SW480 (cell line): ENCODE results near the gene PRICKLE3.
"Not testable (repeated sequence)": the region's sequence is repeated elsewhere in the genome, so short reads cannot be mapped to it uniquely, and the experiment has no call there.

ENCODE experiments used
- DNase-seq: peaks from one replicate; pipeline ENCODE4 v3.0.0-alpha.2; 2016; ENCODE audit warnings: low spot score

Gene PRICKLE3

DNA sequence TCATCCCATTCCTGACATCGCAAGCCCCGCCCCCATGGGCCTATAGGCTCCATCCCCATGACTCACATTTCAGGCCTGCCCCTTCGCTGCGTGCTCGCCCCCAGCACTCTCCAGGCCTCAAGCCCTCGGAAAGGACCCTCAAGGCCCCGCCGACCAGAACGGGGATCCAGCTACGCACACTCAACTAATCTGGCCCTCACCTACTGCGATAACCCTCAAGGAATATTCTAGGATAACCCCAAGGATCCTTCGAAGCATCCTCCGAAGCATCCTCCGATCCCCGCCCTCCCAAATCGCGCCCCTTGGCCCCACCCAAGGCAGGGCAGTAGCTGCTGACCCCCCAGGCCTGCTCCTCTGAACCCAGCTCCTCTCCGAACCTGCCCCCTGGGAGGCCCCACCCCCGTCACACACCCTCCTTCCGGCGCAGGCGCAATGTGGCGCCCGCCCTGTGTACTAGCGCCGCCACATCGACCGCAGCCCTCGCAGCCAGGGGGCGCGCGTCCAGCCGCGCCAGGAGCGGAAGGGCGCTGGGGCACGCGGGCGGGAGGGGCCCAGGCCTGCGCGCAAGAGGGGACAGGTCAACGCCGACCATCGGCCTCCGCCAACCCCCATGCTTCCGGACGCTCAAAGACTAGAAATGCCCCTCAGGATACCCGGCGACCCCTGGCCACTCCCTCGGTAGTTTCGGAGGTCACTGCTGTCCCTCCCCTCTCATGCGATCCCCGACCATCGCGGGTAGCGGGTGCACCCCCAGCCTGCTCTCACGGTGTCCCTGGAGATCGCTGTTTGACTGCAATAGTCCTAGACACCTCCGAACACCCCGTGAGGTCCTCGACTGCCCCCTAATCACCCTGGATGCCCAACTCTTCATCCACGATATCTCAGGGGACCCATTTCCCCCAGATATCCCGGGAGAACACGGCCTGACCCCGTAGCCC lies 30.0 kb downstream of the PRICKLE3 start:
- DNase-seq, result peak; percentile 91

DNA sequence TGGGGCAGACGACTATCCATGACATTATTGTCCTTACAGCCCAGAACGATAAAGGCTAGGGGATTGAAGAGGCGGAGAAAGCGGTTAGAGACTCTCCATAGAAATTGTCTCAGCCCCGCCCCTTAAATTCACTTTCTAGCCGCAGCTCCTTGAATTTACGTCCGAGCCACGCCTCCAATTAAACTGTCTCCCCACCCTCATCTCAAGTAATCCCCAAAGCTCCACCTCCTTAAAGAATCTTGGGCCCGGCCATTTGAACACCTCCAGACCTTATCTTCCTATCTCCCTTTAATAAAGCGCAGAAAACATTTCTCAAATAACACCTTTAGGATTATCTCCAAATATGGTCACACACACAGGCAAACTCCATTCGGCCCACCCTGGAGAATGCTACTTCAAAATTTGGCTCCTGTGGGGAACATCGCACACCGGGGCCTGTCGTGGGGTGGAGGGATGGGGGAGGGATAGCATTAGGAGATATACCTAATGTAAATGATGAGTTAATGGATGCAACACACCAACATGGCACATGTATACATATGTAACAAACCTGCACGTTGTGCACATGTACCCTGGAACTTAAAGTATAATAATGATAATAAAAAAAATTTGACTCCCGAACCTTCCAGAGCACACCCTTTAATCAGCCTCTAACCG lies 30.8 kb downstream of the PRICKLE3 start:
- peak; percentile 43 for DNase-seq

DNA sequence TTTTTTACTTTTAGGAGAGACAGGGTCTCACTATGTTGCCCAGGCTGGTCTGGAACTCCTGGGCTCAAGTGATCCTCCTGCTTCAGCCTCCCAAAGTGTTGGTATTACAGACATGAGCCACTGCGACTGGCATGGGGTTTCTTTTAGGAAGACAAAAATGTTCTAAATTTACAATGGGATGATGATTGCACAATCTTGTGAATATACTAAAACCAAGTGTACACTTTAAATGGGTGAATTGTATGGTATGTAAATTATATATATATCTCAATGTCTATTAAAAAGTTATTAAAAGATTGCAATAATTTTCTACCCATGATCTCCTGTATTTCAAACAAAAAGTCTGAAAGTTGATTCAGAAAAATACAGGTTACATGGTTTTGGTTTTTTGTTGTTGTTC lies 32.7 kb downstream of the PRICKLE3 start:
- no peak for DNase-seq

DNA sequence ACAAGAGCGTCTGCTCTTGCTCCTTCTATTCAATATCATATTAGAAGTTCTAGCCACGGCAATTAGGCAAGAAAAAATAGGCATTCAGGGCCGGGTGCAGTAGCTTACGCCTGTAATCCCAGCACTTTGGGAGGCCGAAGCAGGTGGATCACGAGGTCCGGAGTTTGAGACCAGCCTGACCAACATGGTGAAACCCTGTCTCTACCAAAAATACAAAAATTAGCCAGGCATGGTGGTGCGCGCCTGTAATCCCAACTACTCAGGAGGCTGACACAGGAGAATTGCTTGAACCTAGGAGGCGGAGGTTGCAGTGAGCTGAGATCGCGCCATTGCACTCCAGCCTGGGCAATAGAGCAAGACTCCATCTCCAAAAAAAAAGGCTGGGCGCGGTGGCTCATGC lies 36.9 kb downstream of the PRICKLE3 start:
- DNase-seq, result not testable (repeated sequence)

DNA sequence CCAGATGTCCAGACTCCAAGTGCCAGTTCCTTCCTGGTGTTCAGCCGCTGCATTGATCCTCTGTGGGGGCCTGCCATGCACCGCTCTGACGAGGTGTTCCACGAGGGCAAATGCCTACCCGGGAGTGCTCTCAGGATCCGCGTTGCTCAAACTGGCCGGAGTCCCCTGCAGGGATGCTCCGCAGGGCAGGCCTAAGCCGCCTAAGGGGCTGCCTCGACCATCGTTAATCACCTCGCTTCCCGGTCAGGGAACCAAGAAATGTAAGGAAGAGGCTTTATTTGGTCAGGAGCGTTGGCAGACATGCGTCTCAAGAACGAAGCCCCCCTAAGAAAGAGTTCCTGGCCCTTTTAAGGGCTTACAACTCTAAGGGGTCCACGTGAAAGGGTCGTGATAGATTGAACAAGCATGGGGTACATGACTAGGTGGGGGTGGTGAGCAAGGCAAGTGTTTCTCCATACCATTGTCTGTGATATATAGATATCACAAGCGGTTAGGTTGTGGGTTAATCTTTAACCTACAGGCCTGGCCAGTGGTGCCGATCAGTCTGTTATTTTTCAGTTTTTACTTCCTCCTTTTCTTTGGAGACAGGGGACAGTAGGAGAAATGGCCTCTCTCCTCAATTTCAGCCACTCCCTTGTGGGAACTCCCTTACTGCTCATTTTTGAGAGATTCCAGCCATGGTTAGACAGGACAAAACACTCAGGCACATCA lies 37.6 kb downstream of the PRICKLE3 start:
- peak; percentile 25 for DNase-seq

DNA sequence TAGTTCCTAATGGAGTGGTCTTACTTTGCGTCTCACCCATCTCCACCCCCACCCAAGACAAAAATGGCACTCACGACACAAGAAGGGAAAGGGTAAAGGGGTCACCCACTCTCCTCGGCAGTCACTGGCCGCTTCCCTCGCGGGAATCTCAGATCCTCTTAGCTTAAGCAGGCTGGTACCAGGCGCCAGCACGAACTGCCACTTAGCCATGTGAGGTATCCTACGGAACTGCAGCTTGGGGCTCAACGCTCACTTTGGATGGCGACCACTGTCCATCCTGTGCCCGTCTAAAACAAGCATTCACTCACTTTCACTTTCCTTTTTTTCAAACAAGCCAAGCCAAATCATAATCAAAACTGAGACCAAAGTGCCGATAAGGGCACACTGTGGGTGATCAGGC lies 38.2 kb downstream of the PRICKLE3 start:
- no peak for DNase-seq

DNA sequence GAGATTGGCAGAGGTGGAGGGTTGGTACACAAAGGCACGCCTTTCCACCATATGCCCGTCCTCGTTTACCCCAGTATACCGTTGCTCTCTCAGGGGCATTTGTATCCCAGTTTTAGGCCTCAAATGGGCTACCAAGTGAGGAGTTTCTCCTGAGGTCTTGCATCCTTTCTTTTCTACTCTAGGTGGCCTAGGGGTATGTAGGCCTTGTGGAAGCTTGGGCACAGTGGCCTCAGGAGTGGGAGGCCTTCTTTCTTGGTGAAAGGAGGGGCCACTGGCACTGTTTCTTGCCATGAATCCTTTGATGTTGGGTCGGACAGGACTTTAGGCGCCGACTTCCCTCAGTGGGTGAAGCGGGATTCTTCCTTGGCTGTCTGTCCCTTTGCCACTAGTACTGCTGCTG lies 38.9 kb downstream of the PRICKLE3 start:
- DNase-seq, result no peak

DNA sequence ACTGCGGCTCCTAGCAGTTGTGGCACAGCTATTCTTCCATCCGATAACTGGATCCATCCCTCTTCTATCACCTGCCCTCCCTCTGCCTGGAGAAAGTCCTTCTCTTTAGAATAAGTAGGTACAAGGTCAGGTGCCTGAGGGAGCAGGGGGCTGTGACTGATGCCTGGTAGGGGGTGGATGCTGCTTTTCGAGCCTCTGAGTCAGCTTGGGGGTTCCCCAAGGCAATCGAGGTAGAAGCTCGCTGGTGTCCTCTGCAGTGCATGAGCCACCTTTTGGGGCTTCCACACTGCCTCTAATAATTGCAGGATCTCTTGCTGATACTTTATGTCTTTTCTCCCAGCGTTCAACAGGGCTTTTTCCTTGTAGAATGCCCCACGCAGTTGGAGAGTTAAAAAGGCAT lies 43.0 kb downstream of the PRICKLE3 start:
- DNase-seq, result not testable (repeated sequence)

DNA sequence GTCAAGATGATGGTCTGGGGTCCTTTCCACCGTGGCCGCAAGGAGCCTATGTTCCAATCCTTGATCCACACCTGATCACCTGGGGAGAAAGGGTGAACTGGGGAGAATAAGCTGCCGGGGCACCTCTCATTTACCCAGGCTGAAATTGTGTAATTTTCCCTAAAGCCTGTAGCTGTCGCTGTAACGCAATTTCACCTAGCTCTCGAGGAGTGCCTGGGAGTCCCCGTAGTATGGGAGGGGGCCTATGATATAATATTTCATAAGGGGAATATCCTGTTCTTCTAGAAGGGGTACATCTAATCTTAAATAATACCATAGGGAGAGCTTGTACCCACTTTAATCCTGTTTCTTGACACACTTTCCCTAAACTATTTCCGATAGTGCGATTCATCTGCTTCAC lies 43.9 kb downstream of the PRICKLE3 start:
- DNase-seq, result not testable (repeated sequence)

DNA sequence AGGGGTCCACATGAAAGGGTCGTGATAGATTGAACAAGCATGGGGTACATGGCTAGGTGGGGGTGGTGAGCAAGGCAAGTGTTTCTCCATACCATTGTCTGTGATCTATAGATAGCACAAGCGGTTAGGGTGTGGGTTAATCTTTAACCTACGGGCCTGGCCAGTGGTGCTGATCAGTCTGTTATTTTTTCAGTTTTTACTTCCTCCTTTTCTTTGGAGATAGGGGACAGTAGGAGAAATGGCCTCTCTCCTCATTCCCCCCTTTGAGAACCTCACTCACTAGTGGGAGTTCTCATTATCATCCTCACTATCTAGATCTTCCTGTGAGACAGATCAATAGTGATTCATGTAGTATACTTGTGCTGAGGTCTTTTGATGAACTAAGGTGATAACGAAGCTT lies 46.5 kb downstream of the PRICKLE3 start:
- no peak for DNase-seq

DNA sequence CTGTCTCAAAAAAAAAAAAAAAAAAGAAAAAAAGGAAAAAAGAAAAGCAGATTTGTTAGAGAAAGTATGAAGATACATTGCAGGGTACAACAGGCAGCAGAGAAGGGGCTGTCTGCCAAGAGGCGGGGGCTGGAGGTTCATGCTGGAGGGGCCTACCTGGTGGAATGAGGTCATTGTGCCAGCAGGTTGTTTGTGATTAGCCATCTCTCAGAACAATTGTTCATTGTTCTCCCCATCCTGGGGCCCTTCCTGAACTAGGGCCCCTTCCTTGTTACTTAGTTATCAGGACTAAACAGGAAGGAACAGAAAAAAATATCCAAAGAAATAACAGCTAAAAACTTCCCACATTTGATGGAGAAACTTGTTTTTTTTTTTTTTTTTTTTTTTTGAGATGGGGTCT lies 48.7 kb downstream of the PRICKLE3 start:
- DNase-seq, result peak; percentile 23

DNA sequence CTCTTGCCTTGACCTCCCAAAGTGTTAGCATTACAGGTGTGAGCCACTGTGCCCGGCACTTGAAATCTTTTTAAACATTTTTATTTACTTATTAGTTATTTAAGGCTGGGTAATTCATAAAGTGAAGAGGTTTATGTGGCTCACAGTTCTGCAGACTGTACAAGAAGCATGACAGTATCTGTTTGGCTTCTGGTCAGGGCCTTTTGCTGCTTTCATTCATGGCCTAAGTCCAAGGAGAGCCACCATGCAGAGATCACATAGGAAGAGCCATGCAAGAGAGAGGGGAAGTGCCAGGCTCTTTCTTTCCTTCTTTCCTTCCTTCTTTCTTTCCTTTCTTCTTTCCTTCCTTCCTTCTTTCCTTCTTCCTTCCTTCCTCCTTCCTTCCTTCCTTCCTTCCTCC lies 52.4 kb downstream of the PRICKLE3 start:
- DNase-seq, result no peak

DNA sequence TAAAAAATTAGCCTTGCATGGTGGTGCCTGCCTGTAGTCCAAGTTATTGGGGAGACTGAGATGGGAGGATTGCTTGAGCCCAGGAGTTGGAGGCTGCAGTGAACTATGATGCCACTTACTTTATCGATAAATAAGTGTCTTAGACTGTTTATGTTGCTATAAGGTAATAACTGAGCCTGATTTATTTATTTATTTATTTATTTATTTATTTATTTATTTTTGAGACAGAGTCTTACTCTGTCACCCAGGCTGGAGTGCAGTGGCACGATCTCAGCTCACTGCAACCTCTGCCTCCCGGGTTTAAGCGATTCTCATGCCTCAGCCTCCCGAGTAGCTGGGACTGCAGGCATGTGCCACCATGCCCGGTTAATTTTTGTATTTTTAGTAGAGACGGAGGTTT lies 53.9 kb downstream of the PRICKLE3 start:
- not testable (repeated sequence) for DNase-seq

DNA sequence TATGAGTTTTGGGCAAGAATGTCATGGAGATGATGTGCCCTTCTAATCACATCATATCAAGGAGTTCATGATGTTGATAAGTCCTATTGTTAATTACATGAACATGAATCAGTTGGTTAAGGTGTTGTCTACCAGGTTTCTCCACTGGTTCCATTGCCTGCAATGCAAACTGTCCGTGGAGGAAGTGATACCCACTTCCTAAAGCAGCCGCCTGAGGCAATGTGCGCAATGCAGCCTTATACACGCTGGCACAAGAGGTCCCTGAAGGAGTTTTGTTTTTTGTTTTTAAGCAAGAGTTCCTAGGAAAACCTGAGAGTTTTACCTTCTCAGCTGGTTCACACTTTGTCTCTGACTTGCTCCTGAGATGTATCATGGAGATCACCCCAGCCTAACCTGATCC lies 56.7 kb downstream of the PRICKLE3 start:
- no peak for DNase-seq

DNA sequence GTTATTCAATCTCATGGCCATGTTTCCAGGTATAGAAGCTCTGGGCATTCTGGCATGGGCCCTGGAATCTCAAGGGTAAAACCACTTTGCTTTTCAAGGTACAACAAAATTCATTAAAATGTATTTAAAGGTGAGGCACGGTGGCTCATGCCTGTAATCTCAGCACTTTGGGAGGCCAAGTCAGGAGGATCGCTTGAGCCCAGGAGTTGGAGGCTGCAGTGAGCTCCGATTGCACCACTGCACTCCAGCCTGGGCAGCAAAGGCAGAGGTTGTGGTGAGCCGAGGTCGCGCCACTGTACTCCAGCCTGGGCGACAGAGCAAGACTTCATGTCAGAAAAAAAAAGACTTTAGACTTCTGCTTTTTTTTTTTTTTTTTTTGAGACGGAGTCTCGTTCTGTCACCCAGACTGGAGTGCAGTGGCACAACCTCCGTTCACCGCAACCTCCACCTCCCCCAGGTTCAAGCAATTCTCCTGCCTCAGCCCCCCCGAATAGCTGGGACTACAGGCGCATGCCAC lies 58.4 kb downstream of the PRICKLE3 start:
- DNase-seq, result not testable (repeated sequence)
